Heart left ventricle (tissue), 13 donors: ENCODE results near the gene ABHD17A.

Experiments used
- POLR2A ChIP-seq, 2 donors: fragments of 450-650 bp; IDR thresholded peaks; one replicate each; pipeline ENCODE4 v1.6.1; 2017; ENCODE audit warnings: antibody characterized with exemption in 2 of 2, mild to moderate bottlenecking in 2 of 2, moderate library complexity in 2 of 2
- TF ChIP-seq, protein P1 (sequence below), 12 donors: fragments of 200-600 bp; sonication (generic) in 4 of 12; IDR thresholded peaks; one replicate each; pipeline versions ENCODE4 v1.5.0 to v1.8.0; 2018 to 2022; ENCODE audit warnings: antibody characterized with exemption in 12 of 12, mild to moderate bottlenecking in 5 of 12
- donor health status: ischemic (EF 13 %, LVEDD 7.1; RV severe dilation, severe dysfunction).
- donor health status: DM: no; HTN: yes; CAD: no.
- donor health status: DM: no; HTN: no; CAD: no.
- donor health status: ischemic (EF 25% LVEDD 6.9; RV normal size, moderate dysfunction).
- donor health status: ischemic (EF 25% LVEDD 5.7; RV mildly dilated, moderate dysfunction).
- donor health status: ischemic (EF 35%, LVEDD 5.7; RV mildly dilated, moderate dysfunction).
- donor health status: nonischemic (EF 11% LVEDD 7.7; RV severe dilation, severe dysfunction).
- donor health status: DM: yes; HTN: yes; CAD: no.
- donor health status: PGD.
- donor health status: ischemic (EF 29% LVEDD 5.4; RV normal size, mild dysfunction).
- donor health status: nonischemic (EF 23%, LVEDD 6.1; RV moderate dilation, normal function).

DNA sequence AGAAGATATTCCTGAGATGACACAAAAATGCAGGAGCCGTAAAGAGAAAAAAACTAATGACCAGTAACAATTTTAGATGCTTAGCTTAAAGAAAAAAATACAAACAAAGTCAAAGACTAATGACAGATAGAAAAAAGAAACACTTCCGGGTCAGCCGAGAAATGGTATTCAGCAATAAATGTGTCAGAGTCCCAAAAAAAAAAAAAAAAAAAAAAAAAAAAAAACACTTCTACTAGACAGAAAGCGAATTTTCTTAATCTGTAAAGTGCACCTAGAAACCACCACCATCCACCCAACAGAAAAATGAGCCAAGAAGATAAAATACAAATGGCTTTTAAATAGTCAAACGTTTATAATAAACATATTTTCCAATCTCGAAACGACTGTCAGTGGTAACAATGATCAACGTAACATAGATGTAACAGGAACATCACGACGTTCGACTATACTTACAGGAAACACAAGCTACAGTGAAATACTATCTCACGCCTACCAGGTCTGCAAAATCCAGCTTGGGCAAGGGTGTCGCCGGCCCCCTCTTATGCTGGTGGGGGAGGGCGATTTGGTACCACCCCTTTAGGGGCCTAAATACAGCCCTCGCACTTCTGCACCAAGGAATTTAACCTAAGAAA, 10.6 kb downstream of the ABHD17A start:
- TF ChIP-seq, protein P1, sequence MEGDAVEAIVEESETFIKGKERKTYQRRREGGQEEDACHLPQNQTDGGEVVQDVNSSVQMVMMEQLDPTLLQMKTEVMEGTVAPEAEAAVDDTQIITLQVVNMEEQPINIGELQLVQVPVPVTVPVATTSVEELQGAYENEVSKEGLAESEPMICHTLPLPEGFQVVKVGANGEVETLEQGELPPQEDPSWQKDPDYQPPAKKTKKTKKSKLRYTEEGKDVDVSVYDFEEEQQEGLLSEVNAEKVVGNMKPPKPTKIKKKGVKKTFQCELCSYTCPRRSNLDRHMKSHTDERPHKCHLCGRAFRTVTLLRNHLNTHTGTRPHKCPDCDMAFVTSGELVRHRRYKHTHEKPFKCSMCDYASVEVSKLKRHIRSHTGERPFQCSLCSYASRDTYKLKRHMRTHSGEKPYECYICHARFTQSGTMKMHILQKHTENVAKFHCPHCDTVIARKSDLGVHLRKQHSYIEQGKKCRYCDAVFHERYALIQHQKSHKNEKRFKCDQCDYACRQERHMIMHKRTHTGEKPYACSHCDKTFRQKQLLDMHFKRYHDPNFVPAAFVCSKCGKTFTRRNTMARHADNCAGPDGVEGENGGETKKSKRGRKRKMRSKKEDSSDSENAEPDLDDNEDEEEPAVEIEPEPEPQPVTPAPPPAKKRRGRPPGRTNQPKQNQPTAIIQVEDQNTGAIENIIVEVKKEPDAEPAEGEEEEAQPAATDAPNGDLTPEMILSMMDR (IDR thresholded peaks at IDR 0.05): no peak
- no peak for TF ChIP-seq POLR2A (IDR thresholded peaks at IDR 0.05)
